ENCODE results near the gene KLHL14.
"Not testable (repeated sequence)": the region's sequence is repeated elsewhere in the genome, so short reads cannot be mapped to it uniquely, and the experiment has no call there.

Gene KLHL14

GRCh38 chr18:32772581-32773381, at the start of gene KLHL14:
Gene KLHL14, minus strand, starts transcription at chr18:32773023. Its CDS starts 2,432 bp downstream, at chr18:32770591.
- no peak for DNase-seq
- TF ChIP-seq POLR2A (IDR thresholded peaks at IDR 0.05; ENCODE audit: low read length), result no peak
- TF ChIP-seq GATA1 (IDR thresholded peaks at IDR 0.05; ENCODE audit: low read depth, low read length), result no peak

DNA sequence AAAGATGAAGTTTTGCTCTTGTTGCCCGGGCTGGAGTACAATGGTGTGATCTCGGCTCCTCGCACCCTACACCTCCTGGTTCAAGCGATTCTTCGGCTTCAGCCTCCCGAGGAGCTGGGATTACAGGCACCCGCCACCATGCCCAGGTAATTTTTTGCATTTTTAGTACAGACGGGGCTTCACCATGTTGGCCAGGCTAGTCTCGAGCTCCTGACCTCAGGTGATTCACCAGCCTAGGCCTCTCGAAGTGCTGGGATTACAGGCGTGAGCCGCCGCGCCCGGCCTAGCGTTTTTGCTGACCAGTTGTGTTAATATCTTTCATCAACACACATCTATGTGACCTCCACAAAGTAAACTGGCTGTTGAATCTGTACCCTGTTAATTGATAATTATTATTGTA, 49.4 kb upstream of the KLHL14 start:
- no peak for TF ChIP-seq GATA1 (IDR thresholded peaks at IDR 0.05; ENCODE audit: low read depth, low read length)
- TF ChIP-seq POLR2A (IDR thresholded peaks at IDR 0.05; ENCODE audit: low read length), result no peak
- DNase-seq, result no peak

GRCh38 chr18:32815881-32816280, 43.1 kb upstream of the KLHL14 start:
- no peak for DNase-seq
- TF ChIP-seq POLR2A (IDR thresholded peaks at IDR 0.05; ENCODE audit: low read length) (no peak), GATA1 (IDR thresholded peaks at IDR 0.05; ENCODE audit: low read depth, low read length) (no peak)

DNA sequence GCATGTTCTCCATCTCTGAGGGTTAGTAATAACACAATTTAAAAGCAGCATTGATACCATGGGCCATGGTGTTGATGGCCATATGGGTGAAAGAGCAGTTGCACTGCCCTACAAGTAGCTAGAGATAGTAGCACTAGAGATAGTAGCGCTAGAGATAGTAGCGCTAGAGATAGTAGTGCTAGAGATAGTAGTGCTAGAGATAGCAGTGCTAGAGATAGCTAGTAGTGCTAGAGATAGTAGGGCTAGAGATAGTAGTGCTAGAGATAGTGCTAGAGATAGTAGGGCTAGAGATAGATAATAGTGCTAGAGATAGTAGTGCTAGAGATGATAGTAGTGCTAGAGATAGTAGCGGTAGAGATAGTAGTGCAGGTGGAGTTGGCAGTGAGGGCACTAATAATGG, 39.5 kb upstream of the KLHL14 start:
- no peak for TF ChIP-seq POLR2A (IDR thresholded peaks at IDR 0.05; ENCODE audit: low read length)
- TF ChIP-seq GATA1 (IDR thresholded peaks at IDR 0.05; ENCODE audit: low read depth, low read length), result no peak
- no peak for DNase-seq

- no peak for DNase-seq
- no peak for TF ChIP-seq GATA1 (IDR thresholded peaks at IDR 0.05; ENCODE audit: low read depth, low read length)
- TF ChIP-seq POLR2A (IDR thresholded peaks at IDR 0.05; ENCODE audit: low read length), result no peak
Measured at GRCh38 chr18:32810314-32810713, 37.5 kb upstream of the KLHL14 start.

- DNase-seq, result no peak
- TF ChIP-seq POLR2A (IDR thresholded peaks at IDR 0.05; ENCODE audit: low read length), result no peak
- TF ChIP-seq GATA1 (IDR thresholded peaks at IDR 0.05; ENCODE audit: low read depth, low read length), result no peak
Measured at GRCh38 chr18:32805354-32805753, 32.5 kb upstream of the KLHL14 start.

DNA sequence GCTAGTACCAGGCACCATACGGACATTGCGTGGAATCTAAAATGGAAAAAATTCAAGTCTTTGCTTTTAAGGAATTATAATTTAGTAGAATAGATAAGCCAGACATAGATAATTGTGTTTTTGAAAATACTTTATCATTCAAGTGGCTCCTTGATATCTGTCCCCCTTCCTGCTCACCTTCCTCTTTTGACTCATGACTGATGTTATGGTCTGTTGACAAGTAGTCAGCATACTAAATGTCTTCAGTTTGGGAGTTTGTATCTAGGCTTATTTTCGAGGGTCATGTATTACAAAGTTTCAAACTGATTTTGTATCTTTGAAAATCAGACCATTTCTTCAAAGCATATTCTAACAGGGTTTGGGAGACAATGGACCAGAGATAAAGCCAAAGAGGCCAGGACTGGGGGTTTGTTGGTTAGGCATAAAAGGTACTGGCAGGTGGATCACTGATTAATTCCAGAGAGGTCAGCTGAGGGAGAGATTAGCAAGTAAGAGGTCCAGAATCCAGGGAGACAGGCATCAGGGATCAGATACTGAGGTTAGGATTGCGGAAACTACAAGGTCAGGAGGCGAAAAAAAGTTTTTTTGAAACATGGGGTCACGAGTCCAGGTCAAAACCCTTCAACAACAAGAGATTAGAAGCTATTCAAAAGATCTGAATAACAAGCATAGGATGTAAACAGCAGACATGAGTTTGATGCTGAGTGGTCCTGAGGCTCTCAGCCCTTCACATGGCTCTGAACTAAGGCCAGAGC, 31.5 kb upstream of the KLHL14 start:
- DNase-seq, result no peak

GRCh38 chr18:32803568-32803967, 30.7 kb upstream of the KLHL14 start:
- TF ChIP-seq POLR2A (IDR thresholded peaks at IDR 0.05; ENCODE audit: low read length) (no peak), GATA1 (IDR thresholded peaks at IDR 0.05; ENCODE audit: low read depth, low read length) (no peak)
- no peak for DNase-seq

More for the DNA sequence above, 31.5 kb upstream of the KLHL14 start:
- TF ChIP-seq POLR2A (IDR thresholded peaks at IDR 0.05; ENCODE audit: low read length) (no peak), GATA1 (IDR thresholded peaks at IDR 0.05; ENCODE audit: low read depth, low read length) (no peak)

GRCh38 chr18:32802591-32803451, 30.0 kb upstream of the KLHL14 start:
- no peak for TF ChIP-seq POLR2A (IDR thresholded peaks at IDR 0.05; ENCODE audit: low read length)
- no peak for TF ChIP-seq GATA1 (IDR thresholded peaks at IDR 0.05; ENCODE audit: low read depth, low read length)
- DNase-seq, result no peak

- TF ChIP-seq POLR2A (IDR thresholded peaks at IDR 0.05; ENCODE audit: low read length) (no peak), GATA1 (IDR thresholded peaks at IDR 0.05; ENCODE audit: low read depth, low read length) (no peak)
- no peak for DNase-seq
Measured at GRCh38 chr18:32801228-32801627, 28.4 kb upstream of the KLHL14 start.

DNA sequence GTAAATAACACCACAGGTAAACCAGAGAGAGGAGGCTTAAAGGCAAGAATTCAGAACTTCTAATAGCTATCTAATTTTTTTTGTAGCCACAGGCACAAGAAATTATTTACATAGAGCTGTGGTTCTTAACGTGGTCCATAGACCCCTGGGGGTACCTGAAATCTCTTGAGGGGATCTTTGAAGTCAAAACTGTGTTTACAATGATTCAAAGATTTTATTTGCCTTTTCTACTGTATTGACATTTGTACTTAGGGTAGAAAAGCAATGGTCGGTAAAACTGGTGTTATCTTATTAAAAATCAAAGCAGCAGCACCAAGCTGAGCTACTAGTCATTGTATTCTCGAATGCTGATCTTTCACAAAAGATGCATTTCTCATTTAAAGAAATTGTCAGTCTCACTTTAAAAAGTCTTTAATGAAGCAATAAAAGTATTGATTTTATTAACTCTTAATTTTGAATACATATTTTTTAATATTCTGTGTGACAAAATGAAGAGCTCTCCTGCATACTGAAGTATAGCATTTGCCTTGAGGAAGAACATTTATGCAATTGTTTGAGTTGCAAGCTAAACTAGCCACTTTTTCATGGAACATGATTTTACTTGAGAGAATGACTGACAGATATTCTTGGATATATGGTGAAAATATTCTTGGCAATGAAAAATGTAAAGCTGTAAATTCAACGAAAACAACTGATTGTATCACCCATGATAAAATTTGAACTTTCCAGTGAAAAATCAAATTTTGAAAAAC, 25.6 kb upstream of the KLHL14 start:
- no peak for TF ChIP-seq POLR2A (IDR thresholded peaks at IDR 0.05; ENCODE audit: low read length)
- TF ChIP-seq GATA1 (IDR thresholded peaks at IDR 0.05; ENCODE audit: low read depth, low read length), result no peak
- no peak for DNase-seq

DNA sequence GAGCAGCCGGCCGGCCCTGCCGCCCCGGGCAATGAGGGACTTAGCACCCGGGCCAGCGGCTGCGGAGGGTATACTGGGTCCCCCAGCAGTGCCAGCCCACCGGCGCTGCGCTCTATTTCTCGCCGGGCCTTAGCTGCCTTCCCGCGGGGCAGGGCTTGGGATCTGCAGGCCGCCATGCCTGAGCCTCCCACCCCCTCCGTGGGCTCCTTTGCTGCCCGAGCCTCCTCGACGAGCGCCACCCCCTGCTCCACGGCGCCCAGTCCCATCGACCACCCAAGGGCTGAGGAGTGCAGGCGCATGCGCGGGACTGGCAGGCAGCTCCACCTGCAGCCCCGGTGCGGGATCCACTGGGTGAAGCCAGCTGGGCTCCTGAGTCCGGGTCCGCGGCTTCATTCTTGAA, 21.8 kb upstream of the KLHL14 start:
- DNase-seq, result not testable (repeated sequence)

- TF ChIP-seq POLR2A (IDR thresholded peaks at IDR 0.05; ENCODE audit: low read length) (no peak), GATA1 (IDR thresholded peaks at IDR 0.05; ENCODE audit: low read depth, low read length) (no peak)
- no peak for DNase-seq
Measured at GRCh38 chr18:32779010-32779409, 6.2 kb upstream of the KLHL14 start.
